ENCODE data around the gene KCNG2.

- TF ChIP-seq CREB1 (IDR thresholded peaks at IDR 0.05), result no peak
- no peak for TF ChIP-seq CREB1 (CRISPR knock-in tag; IDR thresholded peaks at IDR 0.05)
- TF ChIP-seq MAFF (IDR thresholded peaks at IDR 0.05; ENCODE audit: low read depth, low read length), result no peak
- no peak for TF ChIP-seq CTCF (CRISPR knock-in tag; IDR thresholded peaks at IDR 0.05)
- TF ChIP-seq GTF2F1 (IDR thresholded peaks at IDR 0.05; ENCODE audit: low read length), result no peak
- no peak for TF ChIP-seq KLF9 (CRISPR knock-in tag; IDR thresholded peaks at IDR 0.05; ENCODE audit: low read depth)
- no peak for TF ChIP-seq ARID3A (IDR thresholded peaks at IDR 0.05; ENCODE audit: low read depth, low read length)
- TF ChIP-seq ELK4 (CRISPR knock-in tag; IDR thresholded peaks at IDR 0.05; ENCODE audit: borderline replicate concordance), result no peak
- TF ChIP-seq ZHX1 (CRISPR knock-in tag; IDR thresholded peaks at IDR 0.05; ENCODE audit: low read depth), result no peak
- TF ChIP-seq BHLHE40 (IDR thresholded peaks at IDR 0.05; ENCODE audit: low read length), result no peak
- TF ChIP-seq ATF6 (CRISPR knock-in tag; conservative IDR thresholded peaks at IDR 0.05), result no peak
Measured at GRCh38 chr18:79818631-79819030, 20.9 kb downstream of the KCNG2 start.

Data from HepG2 (cell line).